Measurements from ENCODE around the gene TMEM121B.

TMEM121B gene

DNA sequence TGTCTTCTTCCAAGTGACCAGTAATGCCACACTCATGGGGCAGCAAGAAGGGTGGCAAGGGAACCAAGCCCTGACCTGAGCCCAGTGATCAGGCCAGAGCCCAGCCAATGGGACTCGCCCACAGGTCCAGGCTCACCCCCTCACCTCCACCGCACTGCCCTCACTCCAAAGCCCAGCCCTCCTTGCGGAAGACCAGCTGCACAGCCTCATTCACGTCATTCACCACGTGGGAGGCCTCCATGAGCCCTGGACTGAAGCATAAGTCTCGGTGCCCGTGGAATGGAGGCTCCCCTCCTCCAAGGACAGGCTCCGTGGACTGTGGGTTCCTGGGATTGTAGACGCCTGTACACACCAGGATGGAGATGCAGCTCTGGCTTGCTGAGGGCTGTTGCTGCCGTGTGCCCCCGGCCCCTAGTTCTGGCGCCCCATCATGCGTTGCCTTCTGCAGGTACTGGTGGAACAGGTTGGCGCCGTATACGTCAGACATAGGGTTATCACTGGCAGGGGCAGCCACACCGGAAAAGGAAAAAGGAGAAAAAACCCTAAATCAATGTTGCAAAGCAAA is 16.8 kb upstream of the TMEM121B start:
- DNase-seq, result no peak

DNA sequence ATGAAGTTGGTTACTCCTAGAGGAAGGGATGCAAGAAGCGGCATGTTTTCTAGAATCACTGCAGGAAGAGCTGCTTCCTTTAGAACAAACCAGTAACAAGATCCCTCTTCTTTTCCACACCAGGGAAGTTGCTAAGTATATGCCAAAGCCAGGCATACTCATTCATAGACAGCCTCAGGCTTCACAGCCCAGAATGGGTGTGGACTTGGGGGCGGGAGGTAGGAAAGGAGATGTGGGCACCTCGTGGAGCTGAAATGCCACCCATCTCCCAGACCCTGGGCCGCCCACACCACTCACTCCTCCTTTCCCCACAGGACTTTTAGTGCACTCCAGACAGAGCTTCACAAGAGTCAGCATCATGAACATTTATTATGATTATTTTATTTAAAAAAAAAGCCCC is 16.0 kb upstream of the TMEM121B start:
- no peak for DNase-seq

DNA sequence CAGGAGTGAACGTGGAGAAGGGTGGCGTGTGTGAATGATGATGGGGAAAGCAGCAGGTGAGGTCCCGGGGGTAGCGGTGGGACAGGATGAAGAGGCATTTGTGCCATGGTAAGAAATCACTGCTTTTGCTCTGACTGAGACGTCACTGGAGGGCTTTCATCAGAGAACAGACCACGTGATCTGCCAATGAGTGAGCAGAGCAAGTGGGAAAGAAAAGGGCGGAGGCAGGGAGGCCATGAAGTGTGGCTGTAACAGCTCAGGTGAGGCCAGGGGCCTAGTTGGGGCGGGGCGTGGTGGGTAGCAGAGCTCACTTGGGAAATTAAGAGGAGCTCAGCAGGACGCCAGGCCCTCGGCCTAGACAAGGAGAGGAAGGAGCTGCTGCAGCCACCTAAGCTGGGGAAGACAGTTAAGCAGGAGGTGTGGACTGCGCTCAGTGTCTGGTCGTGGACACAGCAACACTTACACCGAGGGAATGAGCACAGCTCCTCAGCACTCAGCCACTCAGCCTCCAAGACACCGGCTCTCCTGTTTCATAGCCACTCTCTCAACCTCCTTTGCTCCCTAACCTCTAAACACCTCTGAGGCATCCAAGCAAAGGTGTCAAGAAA is 14.1 kb upstream of the TMEM121B start:
- DNase-seq, result no peak

DNA sequence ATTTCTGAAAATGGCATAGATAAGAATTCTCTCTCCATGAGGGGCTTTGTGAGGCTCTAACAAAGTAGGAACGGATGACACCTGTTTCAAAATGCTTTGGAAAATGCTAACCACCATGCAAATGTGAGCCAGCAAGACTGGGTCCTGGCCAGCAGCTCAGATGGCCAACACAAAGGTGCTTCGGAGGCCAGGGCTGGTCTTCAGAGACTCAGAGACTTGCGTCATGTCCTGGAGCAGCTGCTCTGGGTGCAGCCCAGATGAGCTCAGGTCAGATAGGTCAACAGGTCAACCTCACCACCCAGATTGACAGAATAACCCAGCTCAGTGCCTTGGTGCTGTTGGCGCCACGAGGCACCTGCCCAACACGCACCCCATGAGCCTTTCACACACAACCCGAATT is 12.0 kb upstream of the TMEM121B start:
- DNase-seq, result no peak

DNA sequence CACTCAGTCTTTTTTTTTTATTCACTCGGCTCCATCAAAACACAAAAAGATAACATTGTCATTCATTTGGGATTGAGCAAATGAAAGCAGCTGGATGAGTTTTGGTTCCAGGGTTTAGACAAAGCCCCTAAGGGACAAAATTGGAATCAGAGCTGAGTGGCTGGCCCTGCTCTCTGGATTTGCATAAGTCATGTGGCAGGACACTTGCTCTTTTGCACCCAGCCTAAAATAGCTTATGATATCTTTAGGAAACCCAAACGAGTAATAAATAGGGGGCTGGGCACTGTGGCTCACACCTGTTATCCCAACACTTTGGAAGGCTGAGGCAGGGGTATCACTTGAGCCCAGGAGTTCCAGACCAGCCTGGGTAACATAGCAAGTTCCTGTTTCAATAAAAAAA is 11.0 kb upstream of the TMEM121B start:
- DNase-seq, result no peak

DNA sequence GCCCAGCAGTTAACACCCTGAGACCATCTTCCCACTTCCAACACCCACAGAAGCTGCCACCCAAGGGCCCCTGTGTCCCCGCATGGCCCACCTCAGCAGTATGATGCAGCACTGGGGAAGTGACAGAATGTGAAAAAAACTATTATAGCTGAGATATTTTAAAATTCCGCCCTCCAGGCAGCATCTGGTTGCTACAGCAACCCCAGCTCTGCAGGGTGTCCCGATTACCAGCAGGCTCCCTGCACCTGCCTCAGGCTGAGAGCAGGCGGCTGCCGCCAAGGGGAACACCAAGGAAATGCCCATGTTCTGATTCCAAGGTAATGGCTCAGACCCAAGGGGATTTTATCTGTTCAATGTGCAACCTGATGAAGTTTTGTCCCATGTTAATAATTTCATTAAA is 10.5 kb upstream of the TMEM121B start:
- DNase-seq, result no peak

DNA sequence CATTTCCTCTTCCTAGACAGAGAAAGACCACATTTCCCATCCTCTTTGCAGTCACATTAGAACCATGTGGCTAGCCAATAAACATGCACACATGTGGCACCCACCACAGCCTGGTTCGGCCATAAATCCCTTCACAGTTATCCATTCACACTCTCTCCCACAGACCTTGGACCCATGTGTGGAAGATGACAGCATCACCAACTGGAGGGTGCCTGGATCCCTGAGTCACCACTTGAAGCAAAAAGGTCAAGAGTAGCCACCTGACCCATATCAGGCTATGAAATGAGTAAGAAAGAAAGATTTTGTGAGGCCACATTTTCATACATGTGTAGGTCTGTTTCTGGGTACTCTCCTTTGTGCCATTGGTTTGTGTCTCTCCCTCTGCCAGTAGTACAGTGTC is 9.0 kb upstream of the TMEM121B start:
- no peak for DNase-seq

DNA sequence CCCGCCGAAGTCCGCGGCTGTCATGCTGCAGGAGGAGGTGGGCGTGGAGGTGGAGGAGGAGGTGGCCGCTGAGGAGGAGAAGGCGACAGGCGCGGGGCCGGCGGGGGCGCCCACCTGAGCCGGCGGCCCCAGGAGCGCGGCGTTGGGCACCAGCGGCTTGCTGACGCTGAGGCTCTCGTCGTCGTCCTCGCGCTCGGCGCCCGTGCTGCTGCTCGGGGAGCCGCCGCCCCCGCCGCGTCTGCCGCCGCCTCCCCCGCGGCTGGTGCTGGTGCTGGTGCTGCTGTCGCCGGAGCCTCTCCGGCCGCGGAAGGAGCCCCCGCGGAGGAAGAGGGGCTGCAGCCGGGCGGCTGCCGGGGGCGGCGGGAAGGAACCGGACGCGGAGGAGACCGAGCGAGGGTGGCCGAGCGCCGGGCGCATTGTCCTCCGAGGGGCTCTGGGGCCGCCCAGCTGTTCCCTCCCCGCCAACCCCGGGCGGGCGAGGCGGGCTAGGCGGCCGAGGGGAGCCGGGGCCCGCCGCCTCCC is 388 bp downstream of the TMEM121B start:
- no peak for DNase-seq

DNA sequence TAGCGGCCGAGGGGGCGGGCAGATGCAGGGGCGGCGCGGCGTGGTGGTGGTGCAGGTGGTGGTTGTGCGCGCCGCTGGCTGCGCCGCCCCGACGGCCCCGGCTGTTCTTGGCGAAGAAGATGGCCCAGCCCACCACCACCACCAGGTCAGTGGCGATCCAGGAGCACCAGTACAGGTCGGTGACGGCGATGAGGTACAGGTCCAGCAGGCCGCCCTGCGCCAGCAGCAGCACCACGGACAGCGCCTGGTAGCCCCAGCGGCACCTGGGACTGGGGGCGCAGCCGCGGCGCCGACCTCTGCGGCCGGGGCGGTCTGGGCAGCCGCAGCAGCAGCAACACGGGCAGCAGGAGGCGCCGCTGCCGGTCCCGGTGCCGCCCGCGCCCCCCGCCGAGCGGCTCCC is 879 bp downstream of the TMEM121B start:
- DNase-seq, result peak; percentile 58

DNA sequence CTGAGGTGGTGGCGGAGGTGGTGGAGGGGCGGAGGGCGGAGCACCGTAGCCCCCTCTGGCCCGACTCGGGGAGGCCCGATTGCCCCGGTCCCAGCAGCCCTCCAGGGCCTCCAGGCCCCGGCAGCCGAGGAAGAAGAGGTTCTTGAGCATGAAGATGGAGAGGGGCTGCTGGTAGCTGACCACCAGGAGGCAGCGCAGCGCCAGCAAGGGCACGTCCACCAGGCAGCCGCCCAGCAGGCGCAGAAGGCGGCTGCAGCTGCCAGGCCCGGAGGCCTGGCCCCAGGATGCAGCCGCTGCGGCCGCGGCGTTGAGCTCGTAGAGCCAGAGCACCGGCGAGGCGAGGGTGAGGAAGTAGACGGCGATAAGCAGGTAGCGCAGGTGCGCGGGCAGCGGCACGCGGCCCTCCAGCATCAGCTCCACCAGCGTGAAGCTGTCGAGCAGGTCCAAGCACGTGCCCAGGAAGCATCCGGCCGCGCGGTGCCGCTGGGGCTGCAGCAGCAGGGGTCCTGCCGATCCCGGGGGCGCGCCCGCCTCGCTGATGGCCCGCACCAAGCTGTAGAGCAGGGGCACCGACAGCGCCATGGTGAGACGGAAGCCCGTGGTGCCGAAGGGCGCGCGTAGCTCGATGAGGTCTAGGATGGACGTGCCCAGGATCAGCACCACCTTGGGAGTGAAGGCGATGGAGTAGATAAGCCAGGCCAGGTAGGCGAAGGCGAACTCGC is 1.5 kb downstream of the TMEM121B start:
- no peak for DNase-seq

DNA sequence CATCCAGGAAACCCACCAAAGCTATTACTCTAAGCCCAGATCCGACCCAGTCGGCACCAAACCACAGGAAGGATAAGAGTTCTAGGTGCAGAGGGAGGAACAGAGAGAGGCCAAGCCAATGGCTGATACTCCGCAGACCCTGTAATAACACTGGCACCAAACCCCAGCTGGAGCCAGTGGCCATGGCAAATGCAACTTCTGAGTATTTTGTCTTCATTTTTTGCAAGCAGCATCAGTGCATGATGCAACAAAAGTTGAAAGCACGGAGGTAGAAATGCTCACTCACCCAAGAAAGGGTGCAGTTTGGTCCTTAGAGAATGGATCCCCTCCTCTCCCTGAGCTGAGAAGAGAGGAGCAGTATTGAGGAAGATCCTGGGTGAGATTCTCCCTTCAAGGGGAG is 2.8 kb downstream of the TMEM121B start:
- DNase-seq, result no peak

DNA sequence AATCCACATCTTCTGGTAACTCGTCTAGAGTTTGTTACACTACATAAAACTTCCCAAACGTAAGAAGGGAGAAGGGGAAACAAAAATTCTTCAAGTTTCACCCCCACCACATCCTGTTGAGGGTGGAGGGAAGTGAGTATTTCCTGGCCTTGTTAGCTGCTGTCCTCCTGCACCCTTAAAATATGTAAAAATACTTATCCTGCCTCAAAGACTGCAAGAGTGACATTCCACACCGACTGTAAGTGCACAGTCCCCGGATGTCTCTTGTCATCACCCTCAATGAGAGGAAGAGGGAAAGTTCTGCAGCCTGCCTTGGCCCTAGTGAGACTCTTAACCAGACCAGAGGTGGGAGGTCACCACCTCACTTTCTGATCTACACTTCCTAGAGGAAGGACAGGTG is 3.3 kb downstream of the TMEM121B start:
- no peak for DNase-seq

DNA sequence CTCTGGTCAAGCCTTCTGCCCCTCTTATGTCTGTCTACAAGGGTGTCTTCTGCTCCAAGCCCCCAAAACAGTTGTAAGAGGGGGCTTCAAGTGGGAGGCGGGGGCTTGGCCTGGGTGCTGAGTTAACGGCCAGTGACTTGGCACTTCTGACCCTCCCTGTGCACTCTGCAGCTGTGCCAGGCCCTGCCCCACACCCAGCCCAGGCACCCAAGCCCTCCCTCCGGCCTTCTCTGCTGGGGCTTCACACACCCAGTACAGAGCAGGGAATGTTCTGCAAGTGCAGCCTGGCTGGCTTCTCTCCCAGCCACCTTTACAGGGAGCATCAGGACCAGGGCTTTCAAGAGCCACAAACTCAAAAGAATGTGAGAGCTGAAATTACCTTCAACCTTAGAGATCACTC is 3.8 kb downstream of the TMEM121B start:
- no peak for DNase-seq

DNA sequence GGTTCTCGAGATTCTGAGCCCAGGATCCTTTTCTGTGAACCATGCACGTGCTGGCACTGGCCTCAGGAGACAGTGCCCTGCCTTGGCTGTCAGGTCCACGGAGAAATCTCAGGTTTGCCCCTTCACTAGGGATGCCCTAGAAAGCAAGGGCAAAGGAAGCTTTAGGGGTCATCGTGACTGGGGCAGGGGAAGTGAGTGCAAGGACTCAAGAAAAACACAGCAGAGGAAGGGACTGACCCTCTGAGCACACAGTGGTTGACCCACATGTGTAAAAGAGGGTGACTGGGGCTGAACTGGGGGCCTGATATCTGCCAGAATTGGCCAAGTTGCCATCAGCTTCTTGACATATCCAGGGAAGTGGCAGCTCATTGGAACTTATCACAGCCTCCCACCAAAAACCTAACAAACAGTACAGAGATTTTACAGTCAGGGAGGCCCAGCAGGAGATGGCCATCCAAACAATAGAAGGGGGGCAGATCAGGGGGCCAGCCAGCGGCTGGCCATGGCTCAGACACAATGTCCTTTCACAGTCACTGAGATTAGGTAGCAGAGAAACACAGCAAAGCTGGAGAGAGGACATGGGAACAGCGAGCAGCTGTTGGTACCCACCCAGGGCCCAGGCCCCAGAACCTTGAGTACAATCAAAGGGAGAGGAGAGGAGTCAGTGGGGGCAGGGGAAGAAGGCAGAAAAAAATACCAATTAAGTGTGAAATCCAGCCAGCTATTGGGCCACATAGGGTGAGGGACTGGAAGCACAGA is 4.4 kb downstream of the TMEM121B start:
- no peak for DNase-seq

DNA sequence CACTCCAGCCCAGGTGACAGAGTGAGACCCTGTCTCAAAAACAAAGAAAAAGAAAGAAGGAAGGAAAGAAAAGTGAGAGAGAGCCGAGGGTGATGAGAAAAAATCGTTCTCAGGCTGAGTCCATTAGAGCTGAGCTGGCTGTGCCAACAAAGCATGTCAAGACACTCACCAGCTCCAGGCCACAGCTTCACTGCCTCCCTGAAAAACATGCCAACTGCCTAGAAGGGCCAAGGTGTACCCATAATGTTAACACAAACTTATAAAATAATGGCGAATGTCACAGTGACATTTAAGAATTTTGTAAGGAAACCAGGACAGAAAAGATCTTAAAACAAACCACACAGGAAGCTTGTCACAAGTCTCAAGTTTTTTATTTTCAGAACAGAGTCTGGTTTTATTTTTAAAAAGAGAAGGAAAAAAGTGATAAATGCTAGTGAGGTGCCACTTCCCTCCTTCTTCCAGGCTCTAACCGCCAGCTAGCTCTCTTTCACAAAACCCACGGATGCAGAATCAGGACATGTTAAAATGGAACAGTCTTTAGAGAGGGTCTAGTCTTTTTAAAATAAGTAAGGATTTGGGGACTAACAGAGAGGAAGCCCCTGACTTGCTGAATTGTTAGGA is 5.1 kb downstream of the TMEM121B start:
- DNase-seq, result no peak

DNA sequence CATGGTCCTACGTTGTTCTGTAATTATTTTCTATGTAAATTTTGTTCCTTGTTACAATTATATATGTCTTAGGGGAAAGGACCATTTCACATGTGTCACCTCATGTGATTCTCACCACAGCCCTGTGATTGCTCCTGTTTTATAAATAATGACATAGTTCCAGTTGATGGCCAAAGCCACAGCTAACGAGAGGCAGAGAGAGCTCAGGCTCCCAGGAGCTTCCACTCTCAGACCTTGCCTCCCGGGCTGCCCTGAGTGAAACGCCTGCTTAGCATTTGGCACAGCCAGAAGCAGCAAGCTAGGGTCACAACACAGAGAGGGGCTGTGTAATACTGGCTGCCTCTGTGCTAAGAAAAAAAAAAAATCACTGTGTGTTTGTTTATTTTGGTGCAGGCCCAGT is 5.9 kb downstream of the TMEM121B start:
- no peak for DNase-seq

DNA sequence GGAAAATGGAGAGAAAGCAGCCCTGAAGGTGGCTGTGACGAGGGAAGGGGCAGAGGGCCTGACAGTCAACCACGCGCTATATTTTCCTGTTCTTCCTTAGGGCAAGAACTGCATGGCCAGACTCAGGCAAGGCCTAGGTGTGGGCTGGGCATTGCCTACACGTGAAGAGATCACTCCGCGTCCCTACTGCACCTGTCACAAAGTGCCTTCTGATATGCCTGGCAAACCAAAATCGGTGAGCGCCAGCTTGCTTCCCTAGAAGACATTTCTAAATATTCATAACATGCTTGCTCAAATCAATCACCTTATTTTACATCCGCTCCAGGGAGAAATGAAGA is 6.3 kb downstream of the TMEM121B start:
- no peak for DNase-seq

DNA sequence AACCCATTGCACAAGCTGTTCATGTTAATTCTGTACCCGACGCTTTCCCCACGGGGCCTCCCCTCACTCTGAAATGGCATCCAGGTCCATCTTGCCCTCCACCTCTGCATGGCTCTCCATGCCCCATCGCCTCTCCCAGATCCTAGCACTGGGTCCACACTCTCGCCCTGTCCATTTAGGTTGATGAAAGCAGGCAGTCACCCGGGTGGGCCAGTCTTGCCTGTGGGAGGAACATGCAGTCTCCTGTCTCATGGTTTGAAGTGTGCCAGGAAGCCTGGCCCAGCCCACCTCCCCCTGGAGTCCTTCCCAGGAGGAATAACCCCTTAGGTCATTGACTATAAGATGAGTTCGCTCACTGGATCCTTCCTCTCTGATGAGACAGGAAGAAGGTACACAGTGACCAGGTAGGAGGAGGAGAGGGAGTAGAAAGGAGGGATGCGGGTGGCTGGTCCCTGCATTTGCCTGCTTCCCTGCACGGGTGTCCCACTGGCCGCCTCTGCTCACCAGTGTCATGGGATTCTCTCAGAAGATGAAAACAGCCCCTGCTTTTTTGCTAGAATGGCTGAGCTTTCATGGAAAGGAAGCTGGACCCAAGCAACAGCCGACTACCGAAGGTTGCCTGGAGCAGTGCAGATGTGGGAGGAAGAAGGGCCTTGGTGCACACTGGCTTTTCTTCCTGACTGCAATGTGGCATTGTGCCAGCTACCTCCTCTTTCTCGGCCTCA is 6.8 kb downstream of the TMEM121B start:
- no peak for DNase-seq

DNA sequence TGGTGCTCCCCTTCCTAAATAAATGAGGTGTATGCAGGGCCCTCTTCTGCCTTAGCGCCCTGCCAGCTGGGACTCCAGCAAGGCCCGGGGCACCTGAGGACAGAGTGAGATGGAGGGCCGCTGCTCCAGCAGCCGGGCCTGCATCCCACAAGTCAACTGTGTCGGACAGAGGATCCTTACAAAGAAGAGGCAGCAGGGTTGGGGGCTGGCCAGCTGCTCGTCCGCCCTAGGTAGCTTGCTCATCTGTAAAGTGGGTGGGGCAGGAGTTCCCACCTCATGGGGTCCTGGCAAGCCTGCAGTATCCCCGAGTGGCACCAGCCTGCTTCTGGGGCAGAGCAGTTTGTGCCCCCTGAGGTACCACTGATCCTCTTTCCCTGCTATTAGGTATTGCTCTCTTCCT is 7.6 kb downstream of the TMEM121B start:
- no peak for DNase-seq

DNA sequence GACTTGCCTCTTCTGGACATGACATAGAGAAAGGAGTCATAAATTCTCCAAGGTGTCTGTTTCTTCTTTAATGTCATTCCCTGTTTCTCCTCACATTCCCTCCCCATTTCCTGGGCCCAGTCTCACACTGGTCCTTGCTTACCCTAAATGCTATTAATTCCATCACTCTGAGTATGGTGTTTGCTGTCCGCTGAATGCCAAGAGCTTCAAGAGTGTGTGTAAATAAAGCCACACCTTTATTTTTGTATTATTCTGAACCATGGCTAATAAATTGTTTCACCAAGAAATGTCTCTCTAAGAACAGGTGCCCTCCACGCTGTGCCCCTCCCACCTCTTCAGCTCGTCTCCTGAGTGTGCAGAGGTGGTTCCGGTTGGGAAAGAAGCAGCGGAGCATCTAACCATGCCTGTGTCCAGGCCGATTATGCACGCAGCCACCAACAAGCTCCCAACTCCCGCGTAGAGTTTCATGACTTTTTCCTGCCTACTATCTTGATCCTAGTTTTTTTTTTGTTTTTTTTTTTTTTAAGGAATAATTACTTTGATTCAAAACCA is 8.6 kb downstream of the TMEM121B start:
- no peak for DNase-seq

DNA sequence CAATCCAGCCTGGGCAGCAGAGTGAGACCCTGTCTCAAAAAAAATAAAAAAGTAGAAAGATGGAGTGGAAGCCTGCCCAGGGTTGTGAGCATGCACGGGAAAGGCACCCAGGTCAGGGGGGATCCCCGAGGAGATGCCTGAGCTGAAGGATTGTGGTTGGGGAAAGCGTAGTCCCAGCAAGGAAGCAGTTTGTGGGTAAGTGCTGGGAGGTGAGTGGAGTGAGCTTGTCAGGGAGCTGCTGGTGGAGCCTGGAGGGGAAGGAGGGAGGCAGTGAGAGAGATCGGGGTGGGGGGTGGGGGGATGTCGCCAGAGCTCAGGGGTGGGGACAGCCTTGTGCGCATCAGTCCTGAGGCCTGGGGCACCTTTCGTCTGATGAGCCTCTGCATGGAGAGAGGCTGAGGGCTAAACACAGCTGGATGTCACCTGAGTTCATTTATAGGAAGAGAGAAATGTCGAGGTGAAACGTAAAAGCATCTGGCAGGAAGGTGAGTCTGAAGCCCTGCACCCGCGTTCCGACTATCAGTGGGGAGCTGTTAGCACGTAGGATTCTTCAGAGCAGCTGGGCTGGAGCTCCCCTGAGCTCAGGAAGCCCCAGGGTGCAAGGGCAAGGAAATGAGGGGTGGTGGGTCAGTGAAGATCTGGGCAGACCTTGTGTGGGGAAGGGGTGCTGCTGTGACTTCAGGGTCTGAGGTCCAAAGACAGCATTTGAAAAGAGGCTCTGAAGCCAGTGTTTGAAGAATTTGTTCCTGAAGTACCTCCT is 10.2 kb downstream of the TMEM121B start:
- DNase-seq, result no peak

DNA sequence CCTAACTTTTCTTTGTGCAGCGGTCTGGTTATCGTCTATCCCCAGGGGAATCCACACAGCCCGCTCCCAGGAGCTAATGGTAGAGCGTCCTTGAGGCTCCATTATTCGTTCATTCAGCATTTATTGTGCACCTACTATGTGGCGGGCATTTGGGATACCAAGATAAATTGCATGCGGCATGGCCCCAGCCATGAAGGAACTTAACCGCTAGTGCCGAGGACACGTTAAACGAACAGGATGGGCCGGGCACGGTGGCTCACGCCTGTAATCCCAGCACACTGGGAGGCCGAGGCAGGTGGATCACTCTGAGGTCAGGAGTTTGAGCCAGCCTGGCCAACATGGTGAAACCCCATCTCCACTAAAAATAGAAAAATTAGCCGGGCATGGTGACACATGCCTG is 11.2 kb downstream of the TMEM121B start:
- no peak for DNase-seq

All from activated gamma-delta T cell treated with Interleukin-2 at 50 U/mL for 16 hours (primary cell).